ENCODE measurements around the gene SPATA2. TPM values are rescaled to one million over a fixed set of nuclear protein-coding genes. Genes with fewer than 3 reads are reported as not detected.
"Not testable (repeated sequence)": the region's sequence is repeated elsewhere in the genome, so short reads cannot be mapped to it uniquely, and the experiment has no call there.

SPATA2 gene
- total and polyA plus RNA-seq, 2 of the 13 experiments (the other 11 are each of a cell fraction or from before 2014, with no cell fraction given), result 3.2 to 8.7 TPM

GRCh38 chr20:49955830-49956396 is 40.6 kb upstream of the SPATA2 start:
- BruUV-seq (replicated peaks); H2AFZ ChIP-seq (ENCODE audit: low read length); H3K4me2 ChIP-seq (ENCODE audit: low read depth, low read length); H3K9ac ChIP-seq (ENCODE audit: insufficient read depth, low read depth, low read length); H3K27me3 ChIP-seq (ENCODE audit: control insufficient read depth in 1 of 2, insufficient read depth in 2 of 2, low read length in 2 of 2); intact Hi-C loops (cut with micrococcal nuclease; ENCODE audit: unreplicated experiment); H3K4me3 ChIP-seq (replicated peaks in 1 of 3; ENCODE audit: insufficient read depth in 1 of 3, low read depth in 2 of 3, low read length in 3 of 3); CTCF ChIA-PET (ENCODE audit: low intra/inter-chr PET ratio, low total read pairs); H3K27ac ChIP-seq (ENCODE audit: extremely low read length, insufficient read depth, low read length); FAIRE-seq; H3K79me2 ChIP-seq (ENCODE audit: insufficient read depth, low read length); H4K20me1 ChIP-seq (ENCODE audit: insufficient read depth, low read length); ATAC-seq; DNase-seq (ENCODE audit: low spot score); H3K9me3 ChIP-seq (ENCODE audit: low read length); in situ Hi-C loops (cut with HindIII; ENCODE audit: extremely low pct_ligation_motif_present, low pct_unique_long_range_greater_than_20kb); POLR2A ChIA-PET: not testable (repeated sequence)
- TF ChIP-seq ZBTB33 (CRISPR knock-in tag; IDR thresholded peaks at IDR 0.05), result peak; percentile 62; the same call in 1 of the 2 replicates
- TF ChIP-seq ZNF674 (CRISPR knock-in tag; IDR thresholded peaks at IDR 0.05; ENCODE audit: low read depth), result 0 out of 2 replicates have a peak, but pooled peaks have one; percentile 5
- 0 out of 2 replicates have a peak, but pooled peaks have one; percentile 39 for TF ChIP-seq HOXA3 (CRISPR knock-in tag; IDR thresholded peaks at IDR 0.05)
- TF ChIP-seq ZNF770 (CRISPR knock-in tag; IDR thresholded peaks at IDR 0.05), result peak; percentile 85
- TF ChIP-seq ZNF142 (CRISPR knock-in tag; IDR thresholded peaks at IDR 0.05), result 0 out of 2 replicates have a peak, but pooled peaks have one; percentile 33
- Histone ChIP-seq H3K4me1 (ENCODE audit: insufficient read depth, low read length) (peaks cover 16% of the 10 kb centered on the region), H3K36me3 (replicated peaks in 1 of 2; ENCODE audit: control insufficient read depth in 1 of 2, insufficient read depth in 2 of 2, low read length in 2 of 2) (peaks cover 26 to 60% of the 10 kb centered on the region in 2 experiments)
- 96% methylated on average over 12 of the region's 12 CpGs for WGBS (ENCODE audit: low lambda C conversion rate)

All from HepG2 (cell line).